K562 (cell line): ENCODE results near the gene MTCH2. TPM values are rescaled to one million over a fixed set of nuclear protein-coding genes. Genes with fewer than 3 reads are reported as not detected.
A peak's percentile ranks its signal among the peaks of the same experiment; 100 is the strongest.

Source experiments
- ATAC-seq: fragments of 200-7000 bp; cut with Tn5 transposase; 3 replicates; pipeline ENCODE4 v1.9.1; 2020; ENCODE audit warnings: moderate library complexity
- BruUV-seq: library from RNA; stranded (reverse); fragments of 400-500 nt; replicated peaks from 2 replicates; lab custom pipeline; 2021; lab: Mats Ljungman, UMichigan
- CTCF ChIA-PET: fragments of 300-600 bp; formaldehyde crosslinking; extraction: SDS; loops from one replicate; lab custom pipeline; 2021; ENCODE audit warnings: low intra/inter-chr PET ratio; lab: Yijun Ruan, JAX
- POLR2A ChIA-PET: fragments of 300-600, 350-650 bp; sonication (Branson Sonifier 250); formaldehyde crosslinking; extraction: SDS; loops from one replicate; lab custom pipeline; 2021; ENCODE audit warnings: antibody characterized with exemption, inconsistent platforms; lab: Yijun Ruan, JAX
- DNase-seq, 4 experiments: peaks; one replicate each; pipeline versions ENCODE4 v3.0.0 to v3.0.0-alpha.2; 2011 to 2018; ENCODE audit warnings: low spot score in 3 of 4, mixed read lengths in 3 of 4; ENCODE audit errors: extremely low read depth in 1 of 4
- FAIRE-seq: peaks from 2 replicates; lab custom pipeline; 2011; peaks lifted over from hg19 to GRCh38; lab: Jason Lieb, UNC
- H2AFZ ChIP-seq: 2 replicates; pipeline ENCODE4 v1.6.0; 2011; ENCODE audit warnings: low read depth, low read length, control low read depth, inconsistent platforms
- H3K27ac ChIP-seq: fragments of 200-600 bp; 3 replicates; pipeline ENCODE4 v1.8.0; 2011; ENCODE audit warnings: low read depth, mild to moderate bottlenecking, control low read depth, inconsistent platforms, low read length, moderate library complexity, mixed read lengths; ENCODE audit errors: extremely low read depth
- H3K27me3 ChIP-seq, 2 experiments: fragments of 300-600 bp in 1 of 2; 2 replicates in 1 of 2; 3 replicates in 1 of 2; pipeline versions ENCODE4 v1.6.0 to v1.8.0; 2011; ENCODE audit warnings: inconsistent platforms in 2 of 2, low read length in 2 of 2, mild to moderate bottlenecking in 1 of 2, mixed read lengths in 1 of 2, moderate library complexity in 1 of 2; ENCODE audit not compliant: control insufficient read depth in 2 of 2, insufficient read depth in 2 of 2
- H3K36me3 ChIP-seq: fragments of 300-600 bp; 3 replicates; pipeline ENCODE4 v1.8.0; 2011; ENCODE audit warnings: mild to moderate bottlenecking, low read length, inconsistent platforms; ENCODE audit not compliant: control insufficient read depth, insufficient read depth
- H3K4me1 ChIP-seq, 2 experiments: fragments of 200-600 bp in 1 of 2; replicated peaks in 1 of 2; 2 replicates in 1 of 2; 3 replicates in 1 of 2; pipeline versions ENCODE4 v1.5.1 to v1.8.0; 2011; ENCODE audit warnings: inconsistent platforms in 2 of 2, low read length in 2 of 2, mild to moderate bottlenecking in 1 of 2, mixed read lengths in 1 of 2, moderate library complexity in 1 of 2; ENCODE audit not compliant: control insufficient read depth in 2 of 2, insufficient read depth in 2 of 2
- H3K4me2 ChIP-seq: 2 replicates; pipeline ENCODE4 v1.6.1; 2011; ENCODE audit warnings: low read length, control low read depth, inconsistent platforms, mixed read lengths; ENCODE audit not compliant: insufficient read depth
- H3K4me3 ChIP-seq: fragments of 200-600 bp; sonication (generic), shearing (Covaris generic); 2 replicates; pipeline ENCODE4 v1.5.1; 2016; ENCODE audit warnings: control low read depth, inconsistent platforms
- H3K79me2 ChIP-seq: fragments of 200-600 bp; 3 replicates; pipeline ENCODE4 v1.8.0; 2011; ENCODE audit warnings: low read length, inconsistent platforms; ENCODE audit not compliant: control insufficient read depth, insufficient read depth
- H3K9ac ChIP-seq, 2 experiments: 2 replicates each; pipeline versions ENCODE4 v1.6.0 to v1.6.1; 2011; ENCODE audit warnings: low read depth in 2 of 2, low read length in 2 of 2, control low read depth in 1 of 2, inconsistent platforms in 1 of 2, mild to moderate bottlenecking in 1 of 2, mixed read lengths in 1 of 2; ENCODE audit not compliant: insufficient read depth in 1 of 2
- H3K9me1 ChIP-seq: one replicate; pipeline ENCODE4 v1.6.0; 2011; ENCODE audit warnings: inconsistent platforms, mild to moderate bottlenecking, low read length, moderate library complexity; ENCODE audit not compliant: control insufficient read depth, insufficient read depth
- H3K9me3 ChIP-seq: replicated peaks from 2 replicates; pipeline ENCODE4 v1.5.1; 2011; ENCODE audit warnings: low read depth, low read length, inconsistent platforms; ENCODE audit not compliant: control insufficient read depth, insufficient read depth
- H4K20me1 ChIP-seq: replicated peaks from 2 replicates; pipeline ENCODE4 v1.6.1; 2011; ENCODE audit warnings: low read length, inconsistent platforms, mixed read lengths; ENCODE audit not compliant: control insufficient read depth, insufficient read depth
- ARID3B ChIP-seq: fragments of 250-450 bp; sonication (Bioruptor Pico); IDR thresholded peaks from 2 replicates; pipeline ENCODE4 v1.4.0; 2020; ENCODE audit warnings: borderline replicate concordance
- BCOR ChIP-seq: fragments of 450-650 bp; IDR thresholded peaks from 2 replicates; pipeline ENCODE4 v1.6.1; 2016
- ESRRA ChIP-seq: fragments of 450-650 bp; IDR thresholded peaks from 2 replicates; pipeline ENCODE4 v1.6.1; 2014; ENCODE audit warnings: low read depth, mild to moderate bottlenecking, moderate library complexity, borderline replicate concordance
- GTF3C2 ChIP-seq: IDR thresholded peaks from 3 replicates; pipeline ENCODE4 v1.6.1; 2011; ENCODE audit warnings: borderline replicate concordance, mild to moderate bottlenecking, moderate library complexity; ENCODE audit not compliant: insufficient read length; ENCODE audit errors: extremely low read depth
- ILF3 ChIP-seq: fragments of 450-650 bp; IDR thresholded peaks from 2 replicates; pipeline ENCODE4 v1.6.1; 2018; ENCODE audit warnings: antibody characterized with exemption, mild to moderate bottlenecking, moderate library complexity, borderline replicate concordance
- KDM1A ChIP-seq, 2 experiments: fragments of 450-650 bp; IDR thresholded peaks; 2 replicates each; pipeline ENCODE4 v1.6.1; 2016; ENCODE audit warnings: mild to moderate bottlenecking in 2 of 2
- MXD1 ChIP-seq: fragments of 250-450 bp; sonication (Bioruptor Pico); IDR thresholded peaks from 2 replicates; pipeline ENCODE4 v1.8.0; 2021; ENCODE audit warnings: borderline replicate concordance, mild to moderate bottlenecking, moderate library complexity; ENCODE audit not compliant: poor library complexity, severe bottlenecking
- RAD21 ChIP-seq, 2 experiments: fragments of 250-450 bp in 1 of 2; fragments of 450-650 bp in 1 of 2; sonication (Bioruptor Pico) in 1 of 2; formaldehyde crosslinking in 1 of 2; IDR thresholded peaks in 1 of 2; conservative IDR thresholded peaks in 1 of 2; 2 replicates each; pipeline versions ENCODE4 v1.4.0 to v1.8.0; 2020 to 2022; ENCODE audit warnings: mild to moderate bottlenecking in 2 of 2, moderate library complexity in 1 of 2
- RBM25 ChIP-seq: fragments of 200-400 bp; formaldehyde crosslinking; IDR thresholded peaks from 2 replicates; pipeline ENCODE4 v1.6.1; 2018; ENCODE audit warnings: low read length, low read depth, moderate library complexity; ENCODE audit not compliant: severe bottlenecking
- THAP7 ChIP-seq: fragments of 250-450 bp; sonication (Bioruptor Pico); IDR thresholded peaks from 2 replicates; pipeline ENCODE4 v1.5.0; 2021
- ZNF518B ChIP-seq: fragments of 250-450 bp; sonication (Bioruptor Pico); IDR thresholded peaks from 2 replicates; pipeline ENCODE4 v1.5.0; 2021; ENCODE audit warnings: mild to moderate bottlenecking, moderate library complexity
- WGBS: fragments of 100-300 bp; shearing (Covaris generic); methylation state at CpG from one replicate; pipeline ENCODE4 v1.1.6; 2016; ENCODE audit warnings: low coverage, mixed read lengths; ENCODE audit not compliant: insufficient coverage; ENCODE audit errors: missing lambda C conversion rate; 5-methylcytosine and 5-hydroxymethylcytosine counted together
- in situ Hi-C: fragments of 300-500 bp; cut with MboI; formaldehyde crosslinking; loops from 4 replicates; pipeline ENCODE4 v1.15.0; 2018; ENCODE audit warnings: inconsistent platforms, mixed read lengths
- intact Hi-C: fragments of 100-400 bp; cut with micrococcal nuclease; formaldehyde crosslinking; loops from 2 replicates; pipeline ENCODE4 v1.14.2; 2022
- polyA plus RNA-seq, 8 experiments: library from polyadenylated mRNA; depleted of rRNA in 4 of 8; stranded (reverse) in 5 of 8; unstranded in 3 of 8; fragments of >200 nt; fragmentation: Nextera tagmentation in 2 of 8; fragmentation: Illumina TruSeq in 1 of 8; extraction: Ambion mirVana in 2 of 8; extraction: Trizol in 1 of 8; gene quantifications; 2 replicates each; pipeline versions ENCODE4 v1.2.1 to v1.2.3, GENCODE V29; 2011 to 2014; ENCODE audit warnings: inconsistent platforms in 1 of 8, missing spikeins in 1 of 8
- total RNA-seq, 7 experiments: library from RNA; depleted of rRNA in 6 of 7; stranded (reverse); fragments of >200 nt in 6 of 7; fragmentation: Illumina TruSeq in 2 of 7; extraction: Trizol in 2 of 7; gene quantifications; 2 replicates each; pipeline versions ENCODE4 v1.2.1 to v1.2.3, GENCODE V29; 2011 to 2021; ENCODE audit warnings: low replicate concordance in 1 of 7

The MTCH2 gene
- total and polyA plus RNA-seq, 9 of the 15 experiments (the other 6 are each of a cell fraction or from before 2014, with no cell fraction given) = 95.4 to 620 (median 198) TPM

- Histone ChIP-seq H2AFZ (no peak overlapping the region), H3K4me3 (no peak overlapping the region), H4K20me1 (no peaks in the 10 kb centered on the region), H3K79me2 (no peaks in the 10 kb centered on the region), H3K4me1 (peaks cover 0 to 16% of the 10 kb centered on the region in 2 experiments; a peak in 2 of 5 replicates), H3K9ac (no peak overlapping the region), H3K9me1 (peaks cover 3% of the 10 kb centered on the region), H3K27ac (no peak overlapping the region), H3K27me3 (peaks cover 24 to 35% of the 10 kb centered on the region in 2 experiments), H3K9me3 (no peaks in the 10 kb centered on the region), H3K36me3 (no peaks in the 10 kb centered on the region), H3K4me2 (no peak overlapping the region)
- POLR2A ChIA-PET = interaction anchor here (0.6 to 6.2 kb wide), 3 partner anchors 8 to 234 kb away, joined by 3 to 35 read pairs (median 3); partner anchors contain the start of gene FAM180B
- FAIRE-seq (no peak), ATAC-seq (no peak), DNase-seq (no peak)
- WGBS = 18% methylated on average over 2 of the region's 2 CpGs
- TF ChIP-seq ESRRA (0 out of 2 replicates have a peak, but pooled peaks have one; percentile 45), THAP7 (CRISPR knock-in tag) (no peak), MXD1 (CRISPR knock-in tag) (no peak), RBM25 (peak; percentile 53), ARID3B (CRISPR knock-in tag) (no peak), RAD21 (CRISPR knock-in tag; conservative IDR thresholded peaks at IDR 0.05 in 1 of 2, IDR thresholded peaks at IDR 0.05 in 1 of 2) (no peak), BCOR (peak; percentile 88), GTF3C2 (no peak), ILF3 (no peak), KDM1A (IDR thresholded peaks at IDR 0.05) (0 out of 4 replicates have a peak, but pooled peaks of 1 of the 2 experiments have one; percentile 26), ZNF518B (no peak)
- intact Hi-C loops (no loop called here), in situ Hi-C loops (no loop called here)
- no TSS peak for BruUV-seq
- CTCF ChIA-PET = no interaction called here
These were observed 49.4 kb downstream of the MTCH2 start for GRCh38 chr11:47592970-47593369.
